Tongue (tissue), 2 donors: ENCODE data around the gene CETP. TPM values are rescaled to one million over a fixed set of nuclear protein-coding genes. Genes with fewer than 3 reads are reported as not detected.
"Not testable (repeated sequence)": the region's sequence is repeated elsewhere in the genome, so short reads cannot be mapped to it uniquely, and the experiment has no call there.

Source experiments
- DNase-seq: peaks from one replicate; pipeline ENCODE4 v3.0.0-alpha.2; 2015
- total RNA-seq: library from RNA; depleted of rRNA; stranded (reverse); fragments of >200 nt; gene quantifications from one replicate; pipeline ENCODE4 v1.2.3, GENCODE V29; 2014

The CETP gene
- total RNA-seq, 1 donor from 2014 or later, result 1.4 TPM

- no peak for DNase-seq
Measured at GRCh38 chr16:56999409-57000270, 37.9 kb downstream of the CETP start.

GRCh38 chr16:57000271-57001025, 38.7 kb downstream of the CETP start:
- DNase-seq, result no peak

- DNase-seq, result no peak
Measured at GRCh38 chr16:57001026-57001679, 39.4 kb downstream of the CETP start.

- DNase-seq, result no peak
Measured at GRCh38 chr16:57003439-57004386, 42.0 kb downstream of the CETP start.

- DNase-seq, result no peak
Measured at GRCh38 chr16:57004387-57005250, 42.9 kb downstream of the CETP start.

- DNase-seq, result not testable (repeated sequence)
Measured at GRCh38 chr16:57005597-57005996, 43.8 kb downstream of the CETP start.

- no peak for DNase-seq
Measured at GRCh38 chr16:57007050-57007449, 45.3 kb downstream of the CETP start.

- DNase-seq, result no peak
Measured at GRCh38 chr16:57007530-57007929, 45.8 kb downstream of the CETP start.

- no peak for DNase-seq
Measured at GRCh38 chr16:57008440-57008839, 46.7 kb downstream of the CETP start.

GRCh38 chr16:57009643-57010170, 48.0 kb downstream of the CETP start:
- DNase-seq, result no peak

- no peak for DNase-seq
Measured at GRCh38 chr16:57012353-57012752, 50.6 kb downstream of the CETP start.

GRCh38 chr16:57013229-57013628, 51.5 kb downstream of the CETP start:
- DNase-seq, result no peak

GRCh38 chr16:57013902-57014301, 52.2 kb downstream of the CETP start:
- DNase-seq, result no peak

- no peak for DNase-seq
Measured at GRCh38 chr16:57016301-57016700, 54.6 kb downstream of the CETP start.

GRCh38 chr16:57016831-57017230, 55.1 kb downstream of the CETP start:
- DNase-seq, result no peak

GRCh38 chr16:57017251-57017650, 55.5 kb downstream of the CETP start:
- DNase-seq, result no peak

- DNase-seq, result no peak
Measured at GRCh38 chr16:57019746-57020145, 58.0 kb downstream of the CETP start.

GRCh38 chr16:57020651-57021050, 58.9 kb downstream of the CETP start:
- DNase-seq, result no peak

- DNase-seq, result no peak
Measured at GRCh38 chr16:57021757-57022156, 60.0 kb downstream of the CETP start.

GRCh38 chr16:57022445-57022844, 60.7 kb downstream of the CETP start:
- no peak for DNase-seq
